SK-N-SH (cell line): ENCODE results near the gene B3GALT2.

Experiments used
- CHD2 ChIP-seq: fragments of 150-350 bp; IDR thresholded peaks from 2 replicates; pipeline ENCODE4 v1.6.1; 2018; ENCODE audit warnings: low read length; ENCODE audit not compliant: partially characterized antibody
- SIN3A ChIP-seq: IDR thresholded peaks from 2 replicates; pipeline ENCODE4 v1.6.1; 2012; ENCODE audit warnings: low read depth, mild to moderate bottlenecking, low read length, moderate library complexity, borderline replicate concordance
- TF ChIP-seq, protein P1 (sequence below): fragments of 200-600 bp; sonication (generic); IDR thresholded peaks from 2 replicates; pipeline ENCODE4 v1.6.1; 2017; ENCODE audit warnings: antibody characterized with exemption, mild to moderate bottlenecking, moderate library complexity

DNA sequence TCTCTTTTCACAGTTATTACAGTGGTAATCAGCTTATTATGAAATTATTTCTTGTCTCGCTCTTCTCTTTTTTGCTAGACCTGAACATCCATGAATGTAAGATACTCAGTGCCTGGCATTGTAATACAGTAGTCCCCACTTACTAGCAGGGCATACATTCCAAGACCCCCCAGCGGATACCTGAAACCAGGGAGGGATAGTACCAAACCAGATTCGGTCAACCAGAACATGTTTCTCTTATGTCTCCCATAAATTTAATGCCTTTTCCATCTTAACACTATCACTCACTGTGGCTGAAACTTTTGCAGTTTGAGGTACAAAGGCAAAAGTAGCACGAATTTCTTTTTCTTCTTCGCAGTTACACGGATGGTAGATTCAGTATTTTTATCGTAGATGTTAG is 24.6 kb upstream of the B3GALT2 start:
- TF ChIP-seq, protein P1, sequence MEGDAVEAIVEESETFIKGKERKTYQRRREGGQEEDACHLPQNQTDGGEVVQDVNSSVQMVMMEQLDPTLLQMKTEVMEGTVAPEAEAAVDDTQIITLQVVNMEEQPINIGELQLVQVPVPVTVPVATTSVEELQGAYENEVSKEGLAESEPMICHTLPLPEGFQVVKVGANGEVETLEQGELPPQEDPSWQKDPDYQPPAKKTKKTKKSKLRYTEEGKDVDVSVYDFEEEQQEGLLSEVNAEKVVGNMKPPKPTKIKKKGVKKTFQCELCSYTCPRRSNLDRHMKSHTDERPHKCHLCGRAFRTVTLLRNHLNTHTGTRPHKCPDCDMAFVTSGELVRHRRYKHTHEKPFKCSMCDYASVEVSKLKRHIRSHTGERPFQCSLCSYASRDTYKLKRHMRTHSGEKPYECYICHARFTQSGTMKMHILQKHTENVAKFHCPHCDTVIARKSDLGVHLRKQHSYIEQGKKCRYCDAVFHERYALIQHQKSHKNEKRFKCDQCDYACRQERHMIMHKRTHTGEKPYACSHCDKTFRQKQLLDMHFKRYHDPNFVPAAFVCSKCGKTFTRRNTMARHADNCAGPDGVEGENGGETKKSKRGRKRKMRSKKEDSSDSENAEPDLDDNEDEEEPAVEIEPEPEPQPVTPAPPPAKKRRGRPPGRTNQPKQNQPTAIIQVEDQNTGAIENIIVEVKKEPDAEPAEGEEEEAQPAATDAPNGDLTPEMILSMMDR, result no peak
- TF ChIP-seq SIN3A (no peak), CHD2 (no peak)
